Stimulated activated naive CD8-positive, alpha-beta T cell treated with anti-CD3 and anti-CD28 coated beads, Interleukin-15, Interleukin-2, amounts not matched to agents 100 U/mL and 50 U/mL, for 24 hours (primary cell): ENCODE measurements around the gene INPP5J.
"Not testable (repeated sequence)": the region's sequence is repeated elsewhere in the genome, so short reads cannot be mapped to it uniquely, and the experiment has no call there.

Experiments used
- ATAC-seq: fragments of 150-1000 bp; cut with Tn5 transposase; one replicate; pipeline ENCODE4 v1.10.0; 2021
- DNase-seq: peaks from one replicate; pipeline ENCODE4 v3.0.0; 2021

INPP5J gene

DNA sequence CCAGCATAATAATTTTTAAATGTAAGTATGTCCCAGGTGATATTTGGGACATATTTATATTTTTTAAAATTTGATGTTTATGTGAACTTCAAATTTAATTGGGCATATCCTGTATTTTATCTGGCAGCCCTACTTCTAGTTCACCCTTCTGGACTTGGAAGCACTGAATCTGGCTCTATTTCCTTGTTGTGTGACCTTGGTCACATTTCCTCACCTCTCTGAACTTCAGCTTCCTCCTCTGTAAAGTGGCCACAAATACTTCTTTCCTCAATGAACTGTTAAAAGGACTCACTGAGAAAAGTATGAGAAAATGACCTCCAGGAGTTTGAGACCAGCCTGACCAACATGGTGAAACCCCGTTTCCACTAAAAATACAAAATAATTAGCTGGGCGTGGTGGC lies 29.1 kb downstream of the INPP5J start:
- no peak for ATAC-seq
- DNase-seq = no peak

- ATAC-seq (no peak), DNase-seq (no peak)
Measured at GRCh38 chr22:31153357-31153756, 30.6 kb downstream of the INPP5J start.

DNA sequence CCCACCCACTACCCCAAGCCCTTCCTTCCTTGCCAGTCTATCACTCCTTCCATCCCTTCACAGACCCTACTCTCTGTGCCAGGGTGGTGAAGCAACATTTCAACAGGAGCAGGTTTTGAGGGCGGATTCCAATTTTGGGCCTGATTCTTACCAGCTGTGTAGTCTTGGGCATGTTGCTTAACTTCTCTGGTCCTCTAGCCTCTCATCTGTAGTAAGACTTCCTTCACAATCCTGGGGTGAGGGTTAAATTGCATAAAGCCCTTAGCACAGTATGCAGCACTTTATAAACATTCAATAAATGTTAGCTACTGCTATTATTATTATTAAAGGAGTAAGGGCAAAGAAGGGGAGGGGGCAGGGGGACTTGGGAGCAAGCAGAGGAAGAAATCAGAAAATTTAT lies 32.2 kb downstream of the INPP5J start:
- ATAC-seq (no peak), DNase-seq (no peak)

DNA sequence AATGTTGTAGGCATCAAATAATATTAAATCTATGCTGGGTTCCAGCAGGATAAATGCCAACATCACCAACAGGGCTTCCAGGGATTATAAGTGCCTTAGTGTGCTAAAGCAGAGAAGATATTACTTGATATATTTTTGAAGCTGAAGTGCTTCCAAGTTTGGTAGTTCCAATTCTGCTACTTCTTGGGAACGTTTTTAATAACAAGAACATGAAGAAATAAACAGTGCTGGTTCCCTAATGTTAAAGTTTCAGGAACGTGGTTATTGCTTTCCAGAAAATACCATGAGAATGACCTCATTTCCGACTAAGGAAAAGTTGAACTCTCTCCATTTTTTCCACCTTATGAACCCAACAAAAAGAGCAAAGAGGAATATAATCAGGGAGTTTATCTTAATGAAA lies 32.7 kb downstream of the INPP5J start:
- DNase-seq (no peak), ATAC-seq (no peak)

DNA sequence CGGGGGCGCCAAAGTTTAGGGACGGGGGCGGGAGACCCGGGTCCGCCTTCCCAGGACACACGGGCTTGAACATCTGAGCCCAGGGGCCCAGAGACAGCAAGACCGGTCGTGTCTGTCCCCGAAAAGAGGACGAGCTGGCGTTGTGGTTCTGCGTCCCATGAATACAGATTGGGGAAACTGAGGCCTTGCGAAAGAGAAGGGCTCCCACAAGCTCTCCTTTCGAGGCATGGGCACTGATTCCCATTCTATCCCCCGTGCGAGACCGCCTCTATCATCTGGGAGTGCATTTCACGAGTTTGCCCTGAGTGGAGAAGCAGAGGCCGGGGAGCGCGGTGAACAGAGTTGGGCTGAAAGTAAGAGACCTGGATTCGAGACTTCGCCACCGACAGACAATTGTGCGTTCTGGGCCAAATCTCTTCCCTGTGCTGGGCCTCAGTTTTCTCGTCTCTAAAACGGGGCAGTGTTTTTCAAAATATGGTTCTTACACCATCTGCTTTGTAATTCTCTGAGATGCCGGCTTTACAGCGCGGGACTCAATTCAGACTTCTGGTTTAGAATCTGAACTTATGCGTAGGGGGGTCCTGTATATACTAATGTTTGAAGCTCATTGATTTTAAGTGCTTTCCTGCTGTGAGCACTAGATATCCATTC lies 37.7 kb downstream of the INPP5J start:
- ATAC-seq = peak; percentile 41
- peak; percentile 19 for DNase-seq

DNA sequence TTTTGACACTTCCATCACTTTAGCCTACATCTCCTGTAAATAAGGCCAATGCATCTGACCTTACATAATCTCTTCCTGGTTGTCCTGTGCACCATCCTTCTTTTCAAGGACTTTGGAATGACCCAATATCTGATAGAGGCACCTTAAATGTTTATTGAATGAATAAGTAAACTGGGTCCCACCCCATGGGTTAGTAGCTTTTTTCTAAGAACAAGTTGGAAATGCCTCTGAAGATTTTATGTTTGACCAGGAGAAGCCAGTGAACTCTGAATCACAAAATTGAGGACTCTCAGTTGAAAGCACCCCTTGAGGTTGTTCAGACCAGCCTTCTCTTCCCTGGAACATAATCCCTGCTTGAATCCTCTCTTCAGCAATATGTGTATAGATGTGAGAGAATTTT lies 38.6 kb downstream of the INPP5J start:
- DNase-seq (no peak), ATAC-seq (no peak)

DNA sequence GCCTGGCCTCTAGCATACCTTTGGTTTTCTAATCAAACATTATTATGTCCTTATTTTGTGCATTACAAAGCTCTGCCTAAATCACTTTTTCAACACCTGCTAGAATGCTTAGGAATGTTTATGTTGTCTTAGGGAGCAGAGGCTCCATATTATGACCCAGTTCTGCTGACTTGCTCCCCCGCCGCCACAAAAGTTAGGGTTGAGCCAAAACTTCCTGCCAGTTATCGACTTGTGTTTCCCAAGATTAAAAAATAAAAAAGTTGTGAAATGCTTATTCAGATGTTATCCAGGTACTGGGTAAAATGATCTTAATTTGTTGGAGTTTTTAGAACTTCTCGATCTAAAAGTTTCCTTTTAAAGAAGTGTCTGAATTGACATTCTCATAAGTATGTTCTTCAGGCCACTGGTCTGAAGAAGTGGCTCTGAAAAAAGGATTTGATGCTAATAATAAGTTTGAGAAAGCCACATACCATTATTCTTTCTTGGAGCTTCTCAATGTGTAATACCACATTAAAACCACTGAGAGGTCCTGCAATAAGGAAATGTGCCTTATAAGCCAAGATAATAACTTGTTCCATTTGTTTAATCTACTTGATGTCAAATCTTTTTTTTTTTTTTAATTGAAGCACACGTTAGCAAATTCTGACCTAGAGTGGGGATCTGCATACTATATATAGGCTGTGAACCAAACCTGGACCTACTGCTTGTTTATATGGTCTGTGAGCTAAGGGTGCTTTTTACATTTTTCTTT lies 39.4 kb downstream of the INPP5J start:
- DNase-seq (no peak), ATAC-seq (no peak)

DNA sequence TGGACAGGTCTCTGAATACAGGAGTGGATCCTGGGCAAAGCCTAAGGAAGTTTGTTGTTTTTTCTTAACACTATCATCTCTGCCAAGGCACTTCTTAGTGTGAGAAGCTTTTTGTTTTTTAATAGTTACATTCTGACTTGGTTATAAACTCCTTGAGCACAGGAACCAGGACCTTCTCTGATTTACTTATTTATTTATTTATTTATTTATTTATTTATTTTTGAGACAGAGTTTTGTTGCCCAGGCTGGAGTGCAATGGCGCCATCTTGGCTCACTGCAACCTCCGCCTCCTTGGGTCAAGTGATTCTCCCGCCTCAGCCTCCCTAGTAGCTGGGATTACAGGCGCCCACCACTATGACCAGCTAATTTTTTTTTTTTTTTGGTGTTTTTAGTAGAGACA lies 48.2 kb downstream of the INPP5J start:
- no peak for ATAC-seq

DNA sequence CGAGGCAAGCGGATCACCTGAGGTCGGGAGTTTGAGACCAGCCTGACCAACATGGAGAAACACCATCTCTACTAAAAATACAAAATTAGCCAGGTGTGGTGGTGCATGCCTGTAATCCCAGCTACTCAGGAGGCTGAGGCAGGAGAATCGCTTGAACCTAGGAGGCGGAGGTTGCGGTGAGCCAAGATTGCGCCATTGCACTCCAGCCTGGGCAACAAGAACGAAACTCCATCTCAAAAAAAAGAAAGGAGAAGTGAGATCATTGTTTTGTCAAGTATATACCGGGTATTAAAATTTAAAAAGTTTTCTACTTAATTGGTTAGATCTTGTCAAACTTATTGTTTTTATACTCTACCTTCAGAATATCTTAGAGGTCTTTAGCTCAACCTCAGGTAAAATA lies 49.0 kb downstream of the INPP5J start:
- not testable (repeated sequence) for DNase-seq, ATAC-seq

More for the DNA sequence above, 48.2 kb downstream of the INPP5J start:
- no peak for DNase-seq

GRCh38 chr22:31173386-31174145 lies 50.8 kb downstream of the INPP5J start:
- ATAC-seq = peak; percentile 95
- DNase-seq = no peak

DNA sequence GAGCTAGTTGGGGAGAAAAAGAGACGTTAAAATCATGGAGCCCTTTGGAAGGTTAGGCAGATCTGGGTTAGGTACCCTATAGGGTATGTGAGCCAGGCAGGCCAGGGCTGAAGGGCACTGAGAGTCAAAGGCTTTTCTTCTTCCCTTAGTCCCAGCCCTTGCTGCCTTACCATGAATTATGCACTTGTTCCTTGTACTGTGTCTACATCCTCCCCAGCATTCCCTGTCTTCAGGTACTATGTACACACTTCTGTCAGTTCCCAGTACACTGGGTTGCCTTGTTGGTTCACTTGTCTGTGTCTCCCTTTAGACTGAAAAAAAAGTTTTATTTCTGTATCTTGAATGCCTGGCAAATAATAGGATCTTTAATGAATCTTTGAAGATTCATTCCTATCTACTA lies 54.2 kb downstream of the INPP5J start:
- ATAC-seq = no peak
- no peak for DNase-seq

GRCh38 chr22:31177420-31178162 lies 54.8 kb downstream of the INPP5J start:
- DNase-seq = no peak
- ATAC-seq = no peak

DNA sequence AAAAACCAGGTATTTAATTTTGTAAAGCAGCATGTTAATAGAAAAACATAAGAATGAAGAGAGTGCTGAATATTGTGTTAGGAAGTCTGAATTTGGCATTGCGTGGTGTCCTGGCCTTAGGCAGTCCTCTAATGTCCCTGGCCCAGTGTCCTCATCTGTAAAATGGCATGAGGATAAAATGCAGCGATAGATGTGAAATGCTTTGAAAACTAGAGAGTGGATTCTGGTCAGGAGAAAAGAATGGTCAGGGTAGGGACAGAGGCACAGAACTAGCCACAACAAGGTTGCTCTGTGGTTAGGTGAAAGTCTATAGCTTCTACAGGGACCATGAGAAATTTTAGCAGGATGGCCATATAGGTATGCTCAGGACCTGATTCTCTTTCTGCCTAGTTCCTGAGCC lies 56.1 kb downstream of the INPP5J start:
- no peak for DNase-seq
- ATAC-seq = no peak

DNA sequence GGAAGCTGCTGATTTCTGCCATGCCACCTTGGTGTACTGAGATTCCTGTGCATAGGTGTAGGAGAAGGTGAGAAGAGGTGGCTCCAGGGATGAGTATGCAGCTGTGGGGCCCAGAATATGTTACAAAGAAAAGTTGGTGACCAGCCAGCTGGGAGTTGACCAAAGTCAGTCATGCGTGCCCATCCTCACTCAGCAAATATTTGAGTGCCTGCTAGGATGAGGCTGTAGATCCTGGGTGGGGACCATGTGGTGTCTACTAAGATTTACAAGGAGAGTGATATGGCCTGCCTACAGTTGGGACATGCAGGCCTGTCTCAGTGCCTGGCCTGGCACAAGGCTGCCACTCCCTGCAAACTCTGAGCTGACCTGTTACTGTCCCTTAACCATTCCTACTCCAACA lies 56.6 kb downstream of the INPP5J start:
- ATAC-seq (no peak), DNase-seq (no peak)

DNA sequence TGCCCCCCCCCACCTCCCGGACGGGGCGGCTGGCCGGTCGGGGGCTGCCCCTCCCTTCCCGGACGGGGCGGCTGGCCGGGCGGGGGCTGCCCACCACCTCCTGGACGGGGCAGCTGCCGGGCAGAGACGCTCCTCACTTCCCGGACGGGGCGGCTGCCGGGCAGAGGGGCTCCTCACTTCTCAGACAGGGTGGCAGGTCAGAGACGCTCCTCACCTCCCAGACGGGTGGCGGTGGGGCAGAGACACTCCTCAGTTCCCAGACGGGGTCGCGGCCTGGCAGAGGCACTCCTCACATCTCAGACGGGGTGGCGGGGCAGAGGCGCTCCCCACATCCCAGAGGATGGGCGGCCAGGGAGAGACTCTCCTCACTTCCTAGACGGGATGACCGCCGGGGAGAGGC lies 61.2 kb downstream of the INPP5J start:
- ATAC-seq = no peak

More for the DNA sequence above, 61.2 kb downstream of the INPP5J start:
- no peak for DNase-seq
